K562 (cell line): ENCODE measurements around the gene CTDSP1. TPM values are rescaled to one million over a fixed set of nuclear protein-coding genes. Genes with fewer than 3 reads are reported as not detected.

ENCODE experiments used
- ATAC-seq: fragments of 200-7000 bp; cut with Tn5 transposase; 3 replicates; pipeline ENCODE4 v1.9.1; 2020; ENCODE audit warnings: moderate library complexity
- BruUV-seq: library from RNA; stranded (reverse); fragments of 400-500 nt; replicated peaks from 2 replicates; lab custom pipeline; 2021; lab: Mats Ljungman, UMichigan
- CTCF ChIA-PET: fragments of 300-600 bp; formaldehyde crosslinking; extraction: SDS; loops from one replicate; lab custom pipeline; 2021; ENCODE audit warnings: low intra/inter-chr PET ratio; lab: Yijun Ruan, JAX
- POLR2A ChIA-PET: fragments of 300-600, 350-650 bp; sonication (Branson Sonifier 250); formaldehyde crosslinking; extraction: SDS; loops from one replicate; lab custom pipeline; 2021; ENCODE audit warnings: antibody characterized with exemption, inconsistent platforms; lab: Yijun Ruan, JAX
- DNase-seq, 4 experiments: peaks; one replicate each; pipeline versions ENCODE4 v3.0.0 to v3.0.0-alpha.2; 2011 to 2018; ENCODE audit warnings: low spot score in 3 of 4, mixed read lengths in 3 of 4; ENCODE audit errors: extremely low read depth in 1 of 4
- FAIRE-seq: peaks from 2 replicates; lab custom pipeline; 2011; peaks lifted over from hg19 to GRCh38; lab: Jason Lieb, UNC
- H2AFZ ChIP-seq: 2 replicates; pipeline ENCODE4 v1.6.0; 2011; ENCODE audit warnings: low read depth, low read length, control low read depth, inconsistent platforms
- H3K27ac ChIP-seq: fragments of 200-600 bp; 3 replicates; pipeline ENCODE4 v1.8.0; 2011; ENCODE audit warnings: low read depth, mild to moderate bottlenecking, control low read depth, inconsistent platforms, low read length, moderate library complexity, mixed read lengths; ENCODE audit errors: extremely low read depth
- H3K27me3 ChIP-seq, 2 experiments: fragments of 300-600 bp in 1 of 2; 2 replicates in 1 of 2; 3 replicates in 1 of 2; pipeline versions ENCODE4 v1.6.0 to v1.8.0; 2011; ENCODE audit warnings: inconsistent platforms in 2 of 2, low read length in 2 of 2, mild to moderate bottlenecking in 1 of 2, mixed read lengths in 1 of 2, moderate library complexity in 1 of 2; ENCODE audit not compliant: control insufficient read depth in 2 of 2, insufficient read depth in 2 of 2
- H3K36me3 ChIP-seq: fragments of 300-600 bp; 3 replicates; pipeline ENCODE4 v1.8.0; 2011; ENCODE audit warnings: mild to moderate bottlenecking, low read length, inconsistent platforms; ENCODE audit not compliant: control insufficient read depth, insufficient read depth
- H3K4me1 ChIP-seq, 2 experiments: fragments of 200-600 bp in 1 of 2; replicated peaks in 1 of 2; 2 replicates in 1 of 2; 3 replicates in 1 of 2; pipeline versions ENCODE4 v1.5.1 to v1.8.0; 2011; ENCODE audit warnings: inconsistent platforms in 2 of 2, low read length in 2 of 2, mild to moderate bottlenecking in 1 of 2, mixed read lengths in 1 of 2, moderate library complexity in 1 of 2; ENCODE audit not compliant: control insufficient read depth in 2 of 2, insufficient read depth in 2 of 2
- H3K4me2 ChIP-seq: 2 replicates; pipeline ENCODE4 v1.6.1; 2011; ENCODE audit warnings: low read length, control low read depth, inconsistent platforms, mixed read lengths; ENCODE audit not compliant: insufficient read depth
- H3K4me3 ChIP-seq: fragments of 200-600 bp; sonication (generic), shearing (Covaris generic); 2 replicates; pipeline ENCODE4 v1.5.1; 2016; ENCODE audit warnings: control low read depth, inconsistent platforms
- H3K79me2 ChIP-seq: fragments of 200-600 bp; 3 replicates; pipeline ENCODE4 v1.8.0; 2011; ENCODE audit warnings: low read length, inconsistent platforms; ENCODE audit not compliant: control insufficient read depth, insufficient read depth
- H3K9ac ChIP-seq, 2 experiments: 2 replicates each; pipeline versions ENCODE4 v1.6.0 to v1.6.1; 2011; ENCODE audit warnings: low read depth in 2 of 2, low read length in 2 of 2, control low read depth in 1 of 2, inconsistent platforms in 1 of 2, mild to moderate bottlenecking in 1 of 2, mixed read lengths in 1 of 2; ENCODE audit not compliant: insufficient read depth in 1 of 2
- H3K9me1 ChIP-seq: one replicate; pipeline ENCODE4 v1.6.0; 2011; ENCODE audit warnings: inconsistent platforms, mild to moderate bottlenecking, low read length, moderate library complexity; ENCODE audit not compliant: control insufficient read depth, insufficient read depth
- H3K9me3 ChIP-seq: replicated peaks from 2 replicates; pipeline ENCODE4 v1.5.1; 2011; ENCODE audit warnings: low read depth, low read length, inconsistent platforms; ENCODE audit not compliant: control insufficient read depth, insufficient read depth
- H4K20me1 ChIP-seq: replicated peaks from 2 replicates; pipeline ENCODE4 v1.6.1; 2011; ENCODE audit warnings: low read length, inconsistent platforms, mixed read lengths; ENCODE audit not compliant: control insufficient read depth, insufficient read depth
- CBX8 ChIP-seq: fragments of 200-600 bp; sonication (generic); IDR thresholded peaks from 2 replicates; pipeline ENCODE4 v1.6.1; 2012; ENCODE audit warnings: borderline replicate concordance, mixed run types, low read depth, mild to moderate bottlenecking, moderate library complexity, mixed read lengths, low read length, control low read depth, inconsistent platforms; ENCODE audit not compliant: poor library complexity, severe bottlenecking; ENCODE audit errors: extremely low read depth
- E2F6 ChIP-seq, 2 experiments: IDR thresholded peaks; 2 replicates each; pipeline ENCODE4 v1.6.1; 2011; ENCODE audit warnings: borderline replicate concordance in 1 of 2, control low read depth in 1 of 2, low read depth in 1 of 2, low read length in 1 of 2, mild to moderate bottlenecking in 1 of 2, mixed read lengths in 1 of 2, moderate library complexity in 1 of 2; ENCODE audit not compliant: insufficient read depth in 1 of 2, insufficient read length in 1 of 2, poor library complexity in 1 of 2, severe bottlenecking in 1 of 2; ENCODE audit errors: extremely low read depth in 1 of 2
- GATAD2B ChIP-seq: fragments of 450-650 bp; IDR thresholded peaks from 2 replicates; pipeline ENCODE4 v1.6.1; 2017; ENCODE audit warnings: mild to moderate bottlenecking, borderline replicate concordance
- HNRNPLL ChIP-seq: fragments of 200-400 bp; formaldehyde crosslinking; IDR thresholded peaks from 2 replicates; pipeline ENCODE4 v1.6.1; 2017; ENCODE audit warnings: low read length, low read depth, mild to moderate bottlenecking; ENCODE audit not compliant: poor library complexity, severe bottlenecking
- MLLT1 ChIP-seq, 2 experiments: fragments of 450-650 bp; IDR thresholded peaks; 2 replicates each; pipeline ENCODE4 v1.6.1; 2016
- MTA3 ChIP-seq: fragments of 450-650 bp; formaldehyde crosslinking; IDR thresholded peaks from 2 replicates; pipeline ENCODE4 v1.6.1; 2017; ENCODE audit warnings: mild to moderate bottlenecking, borderline replicate concordance
- MYNN ChIP-seq, 2 experiments: sonication (generic); formaldehyde crosslinking in 1 of 2; IDR thresholded peaks; 2 replicates each; pipeline versions ENCODE4 v1.5.0 to v1.6.1; 2016 to 2020; ENCODE audit warnings: antibody characterized with exemption in 1 of 2, missing genetic modification reagents in 1 of 2
- NCOA1 ChIP-seq: fragments of 450-650 bp; IDR thresholded peaks from 2 replicates; pipeline ENCODE4 v1.6.1; 2016; ENCODE audit warnings: low read depth
- SNRNP70 ChIP-seq: fragments of 200-400 bp; formaldehyde crosslinking; optimal IDR thresholded peaks from 2 replicates; pipeline ENCODE3; 2017; ENCODE audit warnings: low read depth, low read length
- ZNF444 ChIP-seq: fragments of 250-450 bp; sonication (Bioruptor Pico); IDR thresholded peaks from 2 replicates; pipeline ENCODE4 v1.4.0; 2020; ENCODE audit warnings: mild to moderate bottlenecking, moderate library complexity
- ZNF76 ChIP-seq: fragments of 250-450 bp; sonication (Bioruptor Pico); IDR thresholded peaks from 2 replicates; pipeline ENCODE4 v1.4.0; 2020; ENCODE audit warnings: mild to moderate bottlenecking, moderate library complexity, borderline replicate concordance
- WGBS: fragments of 100-300 bp; shearing (Covaris generic); methylation state at CpG from one replicate; pipeline ENCODE4 v1.1.6; 2016; ENCODE audit warnings: low coverage, mixed read lengths; ENCODE audit not compliant: insufficient coverage; ENCODE audit errors: missing lambda C conversion rate; 5-methylcytosine and 5-hydroxymethylcytosine counted together
- in situ Hi-C: fragments of 300-500 bp; cut with MboI; formaldehyde crosslinking; loops from 4 replicates; pipeline ENCODE4 v1.15.0; 2018; ENCODE audit warnings: inconsistent platforms, mixed read lengths
- intact Hi-C: fragments of 100-400 bp; cut with micrococcal nuclease; formaldehyde crosslinking; loops from 2 replicates; pipeline ENCODE4 v1.14.2; 2022
- polyA plus RNA-seq, 8 experiments: library from polyadenylated mRNA; depleted of rRNA in 4 of 8; stranded (reverse) in 5 of 8; unstranded in 3 of 8; fragments of >200 nt; fragmentation: Nextera tagmentation in 2 of 8; fragmentation: Illumina TruSeq in 1 of 8; extraction: Ambion mirVana in 2 of 8; extraction: Trizol in 1 of 8; gene quantifications; 2 replicates each; pipeline versions ENCODE4 v1.2.1 to v1.2.3, GENCODE V29; 2011 to 2014; ENCODE audit warnings: inconsistent platforms in 1 of 8, missing spikeins in 1 of 8
- total RNA-seq, 7 experiments: library from RNA; depleted of rRNA in 6 of 7; stranded (reverse); fragments of >200 nt in 6 of 7; fragmentation: Illumina TruSeq in 2 of 7; extraction: Trizol in 2 of 7; gene quantifications; 2 replicates each; pipeline versions ENCODE4 v1.2.1 to v1.2.3, GENCODE V29; 2011 to 2021; ENCODE audit warnings: low replicate concordance in 1 of 7
- TF ChIP-seq, protein P1 (sequence below): fragments of 250-450 bp; sonication (Bioruptor Pico); IDR thresholded peaks from 2 replicates; pipeline ENCODE4 v1.4.0; 2020

CTDSP1 gene
- total and polyA plus RNA-seq, 9 of the 15 experiments (the other 6 are each of a cell fraction or from before 2014, with no cell fraction given): 2.4 to 74.8 (median 45.8) TPM

DNA sequence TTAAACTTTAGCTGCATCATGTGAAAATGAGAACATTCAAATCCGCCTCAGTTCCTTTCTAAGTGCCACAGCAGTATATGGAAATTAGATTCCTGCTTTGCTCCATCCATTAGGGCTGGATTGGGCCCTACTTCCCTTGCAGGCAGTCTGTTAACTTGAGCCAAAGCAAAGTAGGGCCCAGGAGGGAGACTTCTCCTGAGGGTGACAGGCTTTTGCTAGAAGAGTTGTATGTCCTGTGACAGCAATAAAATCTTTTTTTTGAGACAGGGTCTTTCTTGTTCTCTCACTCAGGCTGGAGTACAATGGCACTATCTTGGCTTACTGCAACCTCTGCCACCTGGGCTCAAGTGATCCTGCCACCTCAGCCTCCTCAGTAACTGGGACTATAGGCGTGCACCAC, 47.4 kb downstream of the CTDSP1 start:
- FAIRE-seq: no peak
- no peak overlapping the region for H3K27ac ChIP-seq
- H3K27me3 ChIP-seq: no peaks in the 10 kb centered on the region
- H3K4me1 ChIP-seq: no peaks in the 10 kb centered on the region; a peak in 2 of 5 replicates
- no peak overlapping the region for H2AFZ ChIP-seq
- no peak overlapping the region for H3K4me2 ChIP-seq
- TF ChIP-seq SNRNP70: no peak
- no peak for TF ChIP-seq E2F6 (IDR thresholded peaks at IDR 0.05; ENCODE audit: borderline replicate concordance in 1 of 2, extremely low read depth in 1 of 2, insufficient read depth in 1 of 2, insufficient read length in 1 of 2, low read depth in 1 of 2, low read length in 1 of 2, poor library complexity in 1 of 2, severe bottlenecking in 1 of 2)
- no peak for TF ChIP-seq MLLT1 (IDR thresholded peaks at IDR 0.05)
- TF ChIP-seq CBX8: no peak
- no peak for TF ChIP-seq GATAD2B
- no peak for TF ChIP-seq MYNN (IDR thresholded peaks at IDR 0.05)
- TF ChIP-seq MYNN (CRISPR knock-in tag; IDR thresholded peaks at IDR 0.05): no peak
- TF ChIP-seq ZNF76: no peak
- TF ChIP-seq NCOA1: no peak
- TF ChIP-seq HNRNPLL: no peak
- TF ChIP-seq, protein P1, sequence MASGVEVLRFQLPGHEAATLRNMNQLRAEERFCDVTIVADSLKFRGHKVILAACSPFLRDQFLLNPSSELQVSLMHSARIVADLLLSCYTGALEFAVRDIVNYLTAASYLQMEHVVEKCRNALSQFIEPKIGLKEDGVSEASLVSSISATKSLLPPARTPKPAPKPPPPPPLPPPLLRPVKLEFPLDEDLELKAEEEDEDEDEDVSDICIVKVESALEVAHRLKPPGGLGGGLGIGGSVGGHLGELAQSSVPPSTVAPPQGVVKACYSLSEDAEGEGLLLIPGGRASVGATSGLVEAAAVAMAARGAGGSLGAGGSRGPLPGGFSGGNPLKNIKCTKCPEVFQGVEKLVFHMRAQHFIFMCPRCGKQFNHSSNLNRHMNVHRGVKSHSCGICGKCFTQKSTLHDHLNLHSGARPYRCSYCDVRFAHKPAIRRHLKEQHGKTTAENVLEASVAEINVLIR (CRISPR knock-in tag): no peak
- TF ChIP-seq MTA3: no peak
- no peak for TF ChIP-seq ZNF444 (CRISPR knock-in tag)
- H3K4me3 ChIP-seq: no peak overlapping the region
- ChIA-PET CTCF (no interaction called here), POLR2A (interaction anchor here (0.7 to 1.0 kb wide), 3 partner anchors 10 to 175 kb away, joined by 3 to 4 read pairs (median 3); no protein-coding TSS in a partner anchor)
- H3K9me1 ChIP-seq: no peaks in the 10 kb centered on the region
- intact Hi-C loops: no loop called here
- H3K9ac ChIP-seq: no peak overlapping the region
- WGBS: 88% methylated on average over 2 of the region's 2 CpGs
- ATAC-seq: no peak
- H3K36me3 ChIP-seq: peaks cover 19% of the 10 kb centered on the region; the same call in 2 of the 3 replicates
- H4K20me1 ChIP-seq: no peaks in the 10 kb centered on the region
- H3K9me3 ChIP-seq: no peaks in the 10 kb centered on the region
- in situ Hi-C loops: no loop called here
- no peak for DNase-seq
- H3K79me2 ChIP-seq: no peaks in the 10 kb centered on the region
- no TSS peak for BruUV-seq
